NCI-H1105 (cell line): ENCODE measurements around the gene ANAPC13.

Experiments
- DNase-seq: peaks from one replicate; lab custom pipeline; 2025; lab: John Stamatoyannopoulos, UW

Gene ANAPC13

GRCh38 chr3:134482622-134483021 is 3.2 kb downstream of the ANAPC13 start:
- DNase-seq, result no peak

GRCh38 chr3:134481166-134481565 is 4.6 kb downstream of the ANAPC13 start:
- DNase-seq, result no peak

DNA sequence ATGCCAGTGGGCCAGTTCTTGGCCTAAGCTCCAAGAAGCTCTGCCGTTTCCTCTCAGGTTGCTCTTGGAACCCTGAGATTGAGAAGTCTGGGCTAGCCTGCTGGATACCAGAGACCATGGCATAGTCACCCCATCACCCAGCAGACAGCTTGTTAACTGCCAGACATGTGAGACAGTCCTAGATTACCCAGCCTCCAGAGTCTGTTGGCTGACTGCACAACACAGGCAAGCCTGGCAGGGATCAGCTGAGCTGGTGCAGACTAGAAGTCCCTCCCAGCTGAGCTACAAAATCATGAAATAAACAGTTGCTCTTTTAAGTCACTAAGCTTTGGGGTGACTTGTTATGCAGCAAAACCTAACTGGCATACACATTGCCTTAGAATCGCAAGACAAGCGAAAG is 5.2 kb downstream of the ANAPC13 start:
- no peak for DNase-seq

GRCh38 chr3:134477938-134478337 is 7.8 kb downstream of the ANAPC13 start:
- DNase-seq, result no peak

GRCh38 chr3:134477002-134477401 is 8.8 kb downstream of the ANAPC13 start:
- DNase-seq, result no peak

DNA sequence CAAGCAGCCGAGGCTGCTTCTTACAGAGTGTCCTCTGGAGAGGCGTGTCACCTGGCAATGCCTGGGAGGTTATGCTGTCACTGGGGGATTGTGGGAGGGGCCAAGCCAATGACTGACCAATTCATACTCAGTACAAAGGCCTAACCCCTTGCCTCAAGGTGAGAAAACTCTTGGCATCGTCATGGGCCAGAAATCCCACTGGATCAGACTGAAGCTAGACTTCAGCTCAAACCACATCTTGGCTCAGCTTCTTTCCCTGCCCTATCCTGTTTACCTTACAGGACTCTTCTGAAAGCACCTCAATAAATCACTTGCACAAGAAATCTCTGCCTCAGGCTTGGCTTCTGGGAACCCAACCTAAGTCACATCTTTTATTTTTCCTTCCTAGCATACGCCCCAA is 9.5 kb downstream of the ANAPC13 start:
- no peak for DNase-seq

GRCh38 chr3:134474956-134475355 is 10.8 kb downstream of the ANAPC13 start:
- DNase-seq, result no peak

DNA sequence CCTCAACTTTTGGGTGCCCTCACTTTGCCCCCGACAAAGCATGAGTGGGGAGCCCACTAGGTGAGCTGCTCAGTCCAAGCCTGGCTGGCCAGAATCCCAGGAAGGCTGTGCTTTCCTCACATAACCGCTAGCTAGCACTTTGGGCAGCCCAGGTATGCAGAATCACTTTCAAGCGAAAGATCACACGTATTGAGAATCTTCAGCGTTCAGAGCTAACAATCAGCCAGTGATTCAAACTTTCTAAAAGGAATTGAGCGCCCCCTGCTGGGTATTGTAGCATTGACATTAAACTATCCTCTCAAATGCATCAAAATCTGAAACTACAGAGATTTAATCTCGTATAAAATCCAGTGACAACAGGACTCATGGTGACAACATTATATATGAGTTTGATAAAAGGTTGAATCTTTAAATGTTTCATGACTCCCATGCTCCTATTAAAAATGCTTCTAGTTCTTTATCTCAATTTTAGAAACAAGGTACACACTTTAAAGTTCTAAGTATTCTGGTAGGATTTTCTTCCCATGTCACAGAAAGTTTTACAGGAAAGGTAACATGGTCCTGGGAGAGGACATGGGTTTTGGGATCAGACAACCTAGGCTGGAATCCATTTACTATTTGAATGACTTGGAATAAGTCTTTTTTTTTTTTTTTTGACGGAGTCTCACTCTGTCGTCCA is 11.8 kb downstream of the ANAPC13 start:
- DNase-seq, result peak; percentile 85

- no peak for DNase-seq
Measured at GRCh38 chr3:134472831-134473230, 13.0 kb downstream of the ANAPC13 start.

DNA sequence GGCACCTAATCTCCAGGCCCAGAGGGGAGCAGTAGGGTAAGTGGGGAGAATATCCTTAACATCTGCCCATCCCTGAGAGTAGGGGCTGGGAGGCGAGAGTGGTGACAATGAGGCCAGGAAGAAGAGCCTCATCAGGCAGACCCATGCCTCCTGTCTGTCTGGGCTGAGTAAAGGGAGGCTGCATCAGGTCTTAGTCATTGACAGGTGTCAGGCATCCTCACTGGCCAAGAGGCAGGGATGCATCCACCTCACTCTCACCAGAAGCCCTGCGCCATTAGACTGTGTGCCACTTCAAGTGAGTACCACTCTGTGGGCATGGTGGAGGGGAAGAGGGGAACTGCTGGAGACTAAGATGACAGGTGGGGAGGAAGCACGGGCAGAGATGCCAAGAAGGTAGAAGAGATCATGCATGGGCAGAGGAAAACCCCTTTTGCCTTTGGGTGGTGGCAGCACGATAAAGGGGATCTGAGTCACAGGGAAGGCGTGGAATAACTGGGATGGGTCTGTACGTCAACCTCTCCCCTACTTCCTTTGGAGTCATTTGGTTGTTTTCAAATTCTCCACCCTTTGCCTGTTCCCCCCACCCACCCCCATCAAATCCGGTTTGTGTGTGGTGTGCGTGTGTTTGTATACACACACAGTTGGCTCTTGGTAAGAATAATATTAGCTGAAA is 14.1 kb downstream of the ANAPC13 start:
- DNase-seq, result no peak

DNA sequence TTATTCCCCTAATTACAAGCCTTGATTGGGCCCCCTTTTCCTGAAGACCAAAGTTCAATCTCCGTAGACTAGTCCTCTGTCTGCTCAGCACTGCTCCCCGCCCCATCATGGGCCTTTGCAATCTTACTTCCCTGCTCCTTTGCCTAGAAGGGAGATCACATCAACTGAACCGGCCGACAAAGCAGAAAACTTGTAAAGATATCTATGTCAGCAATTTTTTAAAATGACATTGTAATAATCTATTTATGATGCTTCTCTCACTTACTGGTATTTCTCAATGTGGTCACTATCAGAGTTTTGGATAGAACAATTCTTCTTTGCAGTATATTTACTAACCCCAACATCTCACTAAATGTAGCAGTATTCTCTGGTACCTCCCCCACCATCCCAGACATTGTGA is 17.3 kb downstream of the ANAPC13 start:
- no peak for DNase-seq

DNA sequence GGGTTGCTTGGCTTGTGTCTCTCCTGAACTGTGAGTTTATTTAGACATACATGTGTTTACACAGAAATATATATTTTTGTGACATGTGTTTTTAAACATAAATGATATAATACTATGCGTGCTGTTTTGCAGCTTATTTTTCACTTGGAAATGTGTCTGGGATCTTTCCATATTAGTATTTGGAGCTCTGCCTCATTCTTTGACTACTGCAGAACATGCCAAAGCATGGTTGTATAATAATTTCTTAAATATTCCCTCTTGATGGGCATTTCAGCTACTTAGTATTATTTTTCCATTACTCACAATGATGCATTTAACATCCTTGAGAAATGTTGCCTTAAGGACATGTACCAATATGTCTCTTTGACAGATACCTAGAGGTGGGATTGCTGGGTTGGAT is 19.5 kb downstream of the ANAPC13 start:
- no peak for DNase-seq

- DNase-seq, result no peak
Measured at GRCh38 chr3:134464689-134465365, 21.0 kb downstream of the ANAPC13 start.

- no peak for DNase-seq
Measured at GRCh38 chr3:134464064-134464688, 21.6 kb downstream of the ANAPC13 start.

GRCh38 chr3:134463676-134464063 is 22.1 kb downstream of the ANAPC13 start:
- no peak for DNase-seq

- DNase-seq, result no peak
Measured at GRCh38 chr3:134462331-134462941, 23.3 kb downstream of the ANAPC13 start.

DNA sequence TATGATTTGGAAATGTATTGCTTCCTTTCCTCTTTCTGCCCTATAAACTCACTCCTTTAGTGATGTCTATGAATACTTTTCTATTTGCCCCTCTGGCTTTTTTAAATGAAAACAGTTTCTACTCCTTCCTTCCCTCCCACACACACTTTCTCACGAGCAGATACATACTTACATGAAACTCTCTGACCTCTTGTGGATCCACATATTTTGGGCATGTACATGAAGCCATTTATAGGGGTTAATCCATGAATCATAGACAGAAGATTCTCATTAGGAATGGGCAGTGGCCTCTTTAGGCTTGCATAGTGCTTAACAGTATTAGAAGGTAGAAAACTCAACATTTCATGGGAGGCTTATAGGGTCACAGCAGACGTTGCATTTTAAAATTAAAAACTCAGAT is 24.8 kb downstream of the ANAPC13 start:
- no peak for DNase-seq

- no peak for DNase-seq
Measured at GRCh38 chr3:134459562-134459961, 26.2 kb downstream of the ANAPC13 start.

GRCh38 chr3:134458406-134458945 is 27.3 kb downstream of the ANAPC13 start:
- DNase-seq, result no peak

DNA sequence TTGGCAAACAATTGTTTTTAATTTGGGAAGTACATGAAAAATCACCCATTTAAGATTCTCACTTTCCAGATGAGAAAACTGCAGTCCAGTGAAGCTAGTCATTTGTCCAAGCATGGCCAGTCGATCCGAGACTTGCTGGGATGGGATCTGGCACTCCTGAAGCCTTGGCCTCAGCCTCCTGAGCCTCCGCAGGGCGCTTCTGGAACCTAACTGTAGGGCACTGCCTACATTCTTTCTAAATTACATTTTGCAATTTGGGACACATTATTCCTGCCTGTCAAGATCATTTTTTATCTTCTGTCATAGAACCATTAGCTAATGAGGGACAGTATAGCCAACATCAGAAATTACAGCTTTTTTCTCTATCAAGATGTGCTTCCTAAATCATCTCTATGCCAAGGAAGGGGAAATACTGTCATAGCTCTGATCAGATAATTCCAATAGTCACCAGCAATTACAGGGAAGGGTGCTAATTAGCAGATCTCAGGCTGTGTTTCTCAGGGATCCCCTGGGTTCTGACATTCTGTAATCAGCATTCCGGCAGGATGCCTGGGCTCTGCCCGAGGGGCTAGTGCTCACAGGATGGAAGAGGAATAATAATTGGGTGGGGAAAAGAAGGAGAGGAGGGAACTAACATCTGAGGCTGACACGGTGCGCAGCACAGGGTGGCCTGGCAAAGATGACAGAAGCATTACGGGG is 28.3 kb downstream of the ANAPC13 start:
- no peak for DNase-seq

DNA sequence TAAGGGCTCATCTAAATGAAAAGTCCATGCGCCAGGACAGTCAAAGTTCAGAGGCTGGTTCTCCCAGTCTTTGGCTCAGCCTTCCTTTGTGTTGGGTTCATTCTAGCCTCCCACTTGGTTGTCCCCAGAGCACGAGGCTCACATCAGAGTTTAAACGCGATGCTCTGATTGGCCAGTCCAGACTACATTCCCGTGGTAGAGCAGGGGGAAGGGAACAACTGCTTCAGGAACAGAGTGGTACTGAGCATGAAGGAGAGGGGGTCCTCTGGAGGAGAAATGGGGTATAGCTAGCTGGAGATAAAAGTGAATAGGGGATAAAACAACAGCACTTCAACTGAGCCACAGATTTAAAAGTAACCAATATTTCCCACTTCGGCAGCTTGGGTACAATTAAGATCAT is 32.2 kb downstream of the ANAPC13 start:
- DNase-seq, result no peak

DNA sequence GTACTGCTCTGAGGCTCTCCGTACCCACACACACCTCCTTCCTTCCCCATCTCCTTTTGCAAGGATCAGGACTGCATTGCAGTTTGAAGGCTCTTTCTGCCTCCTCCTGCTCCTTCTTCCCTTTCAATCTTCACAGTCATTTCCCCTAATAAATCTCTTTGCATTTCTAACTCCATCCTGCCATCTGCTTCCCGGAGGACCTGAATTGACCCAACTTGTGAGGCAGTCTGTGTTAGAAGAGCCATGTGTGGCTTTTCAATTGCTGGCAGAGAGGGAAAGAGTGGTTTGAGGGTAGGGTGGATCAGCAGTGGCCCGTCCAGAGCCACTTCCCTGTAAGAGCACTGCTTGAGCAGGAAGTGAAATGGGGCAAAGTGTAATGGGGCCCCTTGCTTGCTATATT is 35.8 kb downstream of the ANAPC13 start:
- no peak for DNase-seq
